ENCODE data around the gene FOXP4. TPM values are rescaled to one million over a fixed set of nuclear protein-coding genes. Genes with fewer than 3 reads are reported as not detected.

The FOXP4 gene
- total and polyA plus RNA-seq, 2 of the 13 experiments (the other 11 are each of a cell fraction or from before 2014, with no cell fraction given) = 11.0 to 12.4 TPM

DNA sequence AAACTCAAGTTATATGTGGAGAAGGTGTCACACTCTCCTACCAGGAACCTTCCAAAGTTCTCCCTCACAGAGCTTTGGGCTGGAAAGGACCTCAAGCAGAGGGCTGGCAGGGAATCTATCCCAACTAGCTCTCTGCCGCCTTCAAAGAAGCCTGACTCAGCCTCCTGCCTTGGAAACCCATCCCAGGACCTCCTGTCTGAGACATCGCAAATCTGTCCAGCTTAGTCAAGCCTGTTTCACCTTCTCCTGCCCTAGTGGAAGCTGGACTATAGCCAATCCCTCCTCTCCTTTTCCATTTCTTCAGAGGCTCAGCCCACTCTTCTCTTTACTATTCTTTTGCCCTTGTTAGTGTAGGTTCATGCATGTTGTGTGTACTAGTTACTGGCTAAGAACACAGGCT lies 48.2 kb upstream of the FOXP4 start (continued):
- no peak for TF ChIP-seq ZNF430 (CRISPR knock-in tag; IDR thresholded peaks at IDR 0.05)

DNA sequence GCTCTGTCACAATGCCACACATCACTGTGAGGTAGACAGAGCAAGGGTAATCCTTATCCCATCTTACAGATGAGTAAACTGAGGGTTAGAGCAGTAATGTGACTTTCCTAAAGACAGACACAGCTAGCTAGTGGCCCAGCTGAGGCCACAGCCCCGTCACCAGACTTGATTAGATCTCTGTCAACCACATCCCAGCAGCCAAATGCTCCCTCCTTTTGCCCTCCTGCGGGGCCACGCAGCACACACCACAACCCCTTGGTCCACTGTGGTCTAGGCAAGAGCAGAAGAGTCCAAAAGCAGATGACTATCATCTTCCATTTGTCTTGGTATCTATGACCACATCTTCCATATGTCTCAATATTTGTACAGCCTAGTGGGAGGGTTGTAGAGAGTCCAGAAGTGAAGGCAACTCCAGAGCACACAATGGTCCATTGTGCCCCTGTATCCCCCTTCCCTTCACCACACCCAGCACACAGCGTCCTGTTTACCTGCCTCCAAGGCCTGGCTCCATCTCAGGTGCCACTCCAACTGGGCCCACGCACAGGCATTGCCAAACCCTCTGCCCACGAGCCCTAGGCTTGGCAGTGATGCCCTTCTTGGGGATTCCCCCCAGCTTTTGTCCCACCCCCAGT lies 47.1 kb upstream of the FOXP4 start:
- Histone ChIP-seq H3K27me3 (ENCODE audit: control insufficient read depth in 1 of 2, insufficient read depth in 2 of 2, low read length in 2 of 2) (no peaks in the 10 kb centered on the region; a peak in 1 of 5 replicates), H3K9ac (ENCODE audit: insufficient read depth, low read depth, low read length) (no peak overlapping the region), H3K79me2 (ENCODE audit: insufficient read depth, low read length) (no peaks in the 10 kb centered on the region), H2AFZ (ENCODE audit: low read length) (no peak overlapping the region), H3K4me1 (ENCODE audit: insufficient read depth, low read length) (peaks cover 86% of the 10 kb centered on the region), H3K4me2 (ENCODE audit: low read depth, low read length) (peak overlapping the region; percentile 66), H3K9me3 (ENCODE audit: low read length) (no peaks in the 10 kb centered on the region), H3K27ac (ENCODE audit: extremely low read length, insufficient read depth, low read length) (no peak overlapping the region), H3K4me3 (replicated peaks in 1 of 3; ENCODE audit: insufficient read depth in 1 of 3, low read depth in 2 of 3, low read length in 3 of 3) (peak overlapping the region in 1 of 3 experiments; percentile 17; a peak in 1 of 6 replicates), H4K20me1 (ENCODE audit: insufficient read depth, low read length) (no peaks in the 10 kb centered on the region), H3K36me3 (replicated peaks in 1 of 2; ENCODE audit: control insufficient read depth in 1 of 2, insufficient read depth in 2 of 2, low read length in 2 of 2) (no peaks in the 10 kb centered on the region)
- ChIA-PET POLR2A (interaction anchor here (1.2 to 2.9 kb wide), 4 partner anchors 10 to 79 kb away, joined by 4 to 13 read pairs (median 8); no protein-coding TSS in a partner anchor), CTCF (ENCODE audit: low intra/inter-chr PET ratio, low total read pairs) (no interaction called here)
- in situ Hi-C loops (cut with HindIII; ENCODE audit: extremely low pct_ligation_motif_present, low pct_unique_long_range_greater_than_20kb) (no loop called here), intact Hi-C loops (cut with micrococcal nuclease; ENCODE audit: unreplicated experiment) (loop anchor here (1.0 to 2.0 kb wide), 3 partner anchors 11 to 48 kb away; partner anchors contain the start of gene FOXP4)
- ATAC-seq (peak; percentile 85), FAIRE-seq (peak; percentile 80), DNase-seq (ENCODE audit: low spot score) (peak; percentile 93)
- WGBS (ENCODE audit: low lambda C conversion rate) = 0% methylated on average over 6 of the region's 6 CpGs
- BruUV-seq (replicated peaks) = no TSS peak
- TF ChIP-seq, protein P1, sequence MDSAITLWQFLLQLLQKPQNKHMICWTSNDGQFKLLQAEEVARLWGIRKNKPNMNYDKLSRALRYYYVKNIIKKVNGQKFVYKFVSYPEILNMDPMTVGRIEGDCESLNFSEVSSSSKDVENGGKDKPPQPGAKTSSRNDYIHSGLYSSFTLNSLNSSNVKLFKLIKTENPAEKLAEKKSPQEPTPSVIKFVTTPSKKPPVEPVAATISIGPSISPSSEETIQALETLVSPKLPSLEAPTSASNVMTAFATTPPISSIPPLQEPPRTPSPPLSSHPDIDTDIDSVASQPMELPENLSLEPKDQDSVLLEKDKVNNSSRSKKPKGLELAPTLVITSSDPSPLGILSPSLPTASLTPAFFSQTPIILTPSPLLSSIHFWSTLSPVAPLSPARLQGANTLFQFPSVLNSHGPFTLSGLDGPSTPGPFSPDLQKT (CRISPR knock-in tag; IDR thresholded peaks at IDR 0.05; ENCODE audit: borderline replicate concordance) = no peak
- TF ChIP-seq, protein P2, sequence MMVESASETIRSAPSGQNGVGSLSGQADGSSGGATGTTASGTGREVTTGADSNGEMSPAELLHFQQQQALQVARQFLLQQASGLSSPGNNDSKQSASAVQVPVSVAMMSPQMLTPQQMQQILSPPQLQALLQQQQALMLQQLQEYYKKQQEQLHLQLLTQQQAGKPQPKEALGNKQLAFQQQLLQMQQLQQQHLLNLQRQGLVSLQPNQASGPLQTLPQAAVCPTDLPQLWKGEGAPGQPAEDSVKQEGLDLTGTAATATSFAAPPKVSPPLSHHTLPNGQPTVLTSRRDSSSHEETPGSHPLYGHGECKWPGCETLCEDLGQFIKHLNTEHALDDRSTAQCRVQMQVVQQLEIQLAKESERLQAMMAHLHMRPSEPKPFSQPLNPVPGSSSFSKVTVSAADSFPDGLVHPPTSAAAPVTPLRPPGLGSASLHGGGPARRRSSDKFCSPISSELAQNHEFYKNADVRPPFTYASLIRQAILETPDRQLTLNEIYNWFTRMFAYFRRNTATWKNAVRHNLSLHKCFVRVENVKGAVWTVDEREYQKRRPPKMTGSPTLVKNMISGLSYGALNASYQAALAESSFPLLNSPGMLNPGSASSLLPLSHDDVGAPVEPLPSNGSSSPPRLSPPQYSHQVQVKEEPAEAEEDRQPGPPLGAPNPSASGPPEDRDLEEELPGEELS (CRISPR knock-in tag; IDR thresholded peaks at IDR 0.05) = peak; percentile 87
- TF ChIP-seq TMF1 (CRISPR knock-in tag; IDR thresholded peaks at IDR 0.05; ENCODE audit: low read depth) = no peak
- TF ChIP-seq ZNF788 (CRISPR knock-in tag; IDR thresholded peaks at IDR 0.05; ENCODE audit: borderline replicate concordance) = peak; percentile 69; the same call in 1 of the 2 replicates
- TF ChIP-seq MED8 (CRISPR knock-in tag; IDR thresholded peaks at IDR 0.05; ENCODE audit: insufficient replicate concordance) = no peak
- no peak for TF ChIP-seq STAG1 (CRISPR knock-in tag; IDR thresholded peaks at IDR 0.05)
- TF ChIP-seq ZMYM3 (CRISPR knock-in tag; IDR thresholded peaks at IDR 0.05) = peak; percentile 80
- peak; percentile 75; the same call in 1 of the 2 replicates for TF ChIP-seq ZNF3 (CRISPR knock-in tag; IDR thresholded peaks at IDR 0.05)
- TF ChIP-seq ZNF644 (CRISPR knock-in tag; IDR thresholded peaks at IDR 0.05; ENCODE audit: low read depth) = peak; percentile 88
- TF ChIP-seq, protein P3, sequence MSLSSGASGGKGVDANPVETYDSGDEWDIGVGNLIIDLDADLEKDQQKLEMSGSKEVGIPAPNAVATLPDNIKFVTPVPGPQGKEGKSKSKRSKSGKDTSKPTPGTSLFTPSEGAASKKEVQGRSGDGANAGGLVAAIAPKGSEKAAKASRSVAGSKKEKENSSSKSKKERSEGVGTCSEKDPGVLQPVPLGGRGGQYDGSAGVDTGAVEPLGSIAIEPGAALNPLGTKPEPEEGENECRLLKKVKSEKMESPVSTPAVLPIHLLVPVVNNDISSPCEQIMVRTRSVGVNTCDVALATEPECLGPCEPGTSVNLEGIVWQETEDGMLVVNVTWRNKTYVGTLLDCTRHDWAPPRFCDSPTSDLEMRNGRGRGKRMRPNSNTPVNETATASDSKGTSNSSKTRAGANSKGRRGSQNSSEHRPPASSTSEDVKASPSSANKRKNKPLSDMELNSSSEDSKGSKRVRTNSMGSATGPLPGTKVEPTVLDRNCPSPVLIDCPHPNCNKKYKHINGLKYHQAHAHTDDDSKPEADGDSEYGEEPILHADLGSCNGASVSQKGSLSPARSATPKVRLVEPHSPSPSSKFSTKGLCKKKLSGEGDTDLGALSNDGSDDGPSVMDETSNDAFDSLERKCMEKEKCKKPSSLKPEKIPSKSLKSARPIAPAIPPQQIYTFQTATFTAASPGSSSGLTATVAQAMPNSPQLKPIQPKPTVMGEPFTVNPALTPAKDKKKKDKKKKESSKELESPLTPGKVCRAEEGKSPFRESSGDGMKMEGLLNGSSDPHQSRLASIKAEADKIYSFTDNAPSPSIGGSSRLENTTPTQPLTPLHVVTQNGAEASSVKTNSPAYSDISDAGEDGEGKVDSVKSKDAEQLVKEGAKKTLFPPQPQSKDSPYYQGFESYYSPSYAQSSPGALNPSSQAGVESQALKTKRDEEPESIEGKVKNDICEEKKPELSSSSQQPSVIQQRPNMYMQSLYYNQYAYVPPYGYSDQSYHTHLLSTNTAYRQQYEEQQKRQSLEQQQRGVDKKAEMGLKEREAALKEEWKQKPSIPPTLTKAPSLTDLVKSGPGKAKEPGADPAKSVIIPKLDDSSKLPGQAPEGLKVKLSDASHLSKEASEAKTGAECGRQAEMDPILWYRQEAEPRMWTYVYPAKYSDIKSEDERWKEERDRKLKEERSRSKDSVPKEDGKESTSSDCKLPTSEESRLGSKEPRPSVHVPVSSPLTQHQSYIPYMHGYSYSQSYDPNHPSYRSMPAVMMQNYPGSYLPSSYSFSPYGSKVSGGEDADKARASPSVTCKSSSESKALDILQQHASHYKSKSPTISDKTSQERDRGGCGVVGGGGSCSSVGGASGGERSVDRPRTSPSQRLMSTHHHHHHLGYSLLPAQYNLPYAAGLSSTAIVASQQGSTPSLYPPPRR (CRISPR knock-in tag; IDR thresholded peaks at IDR 0.05; ENCODE audit: borderline replicate concordance) = peak; percentile 41; the same call in 1 of the 2 replicates
- no peak for TF ChIP-seq MAFK (conservative IDR thresholded peaks at IDR 0.05 in 1 of 2, IDR thresholded peaks at IDR 0.05 in 1 of 2; ENCODE audit: low read length in 2 of 2)
- peak; percentile 45; the same call in 1 of the 2 replicates for TF ChIP-seq FOSL2 (CRISPR knock-in tag; IDR thresholded peaks at IDR 0.05)
- TF ChIP-seq ARHGAP35 (CRISPR knock-in tag; IDR thresholded peaks at IDR 0.05; ENCODE audit: borderline replicate concordance) = no peak; the same call in 1 of the 2 replicates
- TF ChIP-seq PLRG1 (conservative IDR thresholded peaks at IDR 0.05) = no peak

All from HepG2 (cell line).